Gastrocnemius medialis (tissue), 4 donors: Measurements from ENCODE around the gene TTC16. TPM values are rescaled to one million over a fixed set of nuclear protein-coding genes. Genes with fewer than 3 reads are reported as not detected.

Source experiments
- ATAC-seq, 2 donors: fragments of 150-250 bp; one replicate each; pipeline ENCODE4 v1.9.1; 2016
- DNase-seq, 2 donors: peaks; one replicate each; pipeline ENCODE4 v3.0.0-alpha.2; 2019
- H3K27ac ChIP-seq, 4 donors: fragments of 200-600 bp; sonication (generic); 1 replicate in 1 of 4; 2 replicates in 3 of 4; pipeline ENCODE4 v1.5.1; 2016 to 2018; ENCODE audit warnings: mild to moderate bottlenecking in 2 of 4, moderate library complexity in 1 of 4
- H3K27me3 ChIP-seq, 3 donors: fragments of 200-600 bp; sonication (generic) in 2 of 3; 1 replicate in 1 of 3; 2 replicates in 2 of 3; pipeline versions ENCODE4 v1.5.1 to v1.6.0; 2016 to 2019; ENCODE audit warnings: mild to moderate bottlenecking in 1 of 3, moderate library complexity in 1 of 3
- H3K36me3 ChIP-seq, 2 donors: fragments of 200-600 bp; sonication (generic) in 1 of 2; one replicate each; pipeline ENCODE4 v1.5.1; 2017 to 2018
- H3K4me1 ChIP-seq, 2 donors: fragments of 200-600 bp; sonication (generic) in 1 of 2; one replicate each; pipeline ENCODE4 v1.5.1; 2016 to 2017; ENCODE audit warnings: mild to moderate bottlenecking in 2 of 2
- H3K4me3 ChIP-seq, 4 donors: fragments of 200-600 bp; sonication (generic) in 3 of 4; 1 replicate in 1 of 4; 2 replicates in 3 of 4; pipeline ENCODE4 v1.5.1; 2016 to 2019; ENCODE audit warnings: mild to moderate bottlenecking in 2 of 4
- H3K9me3 ChIP-seq, 3 donors: fragments of 200-600 bp; sonication (generic) in 2 of 3; 1 replicate in 1 of 3; 2 replicates in 2 of 3; pipeline ENCODE4 v1.5.1; 2016 to 2019
- CTCF ChIP-seq, 5 experiments: fragments of 450-650 bp in 3 of 5; fragments of 200-600 bp in 2 of 5; sonication (generic) in 2 of 5; IDR thresholded peaks in 4 of 5; conservative IDR thresholded peaks in 1 of 5; 1 replicate in 4 of 5; 2 replicates in 1 of 5; pipeline ENCODE4 v1.5.1; 2016 to 2019; ENCODE audit warnings: antibody characterized with exemption in 5 of 5, mild to moderate bottlenecking in 3 of 5, moderate library complexity in 3 of 5
- POLR2A ChIP-seq, 2 donors: fragments of 450-650 bp; IDR thresholded peaks; one replicate each; pipeline ENCODE4 v1.6.1; 2017; ENCODE audit warnings: antibody characterized with exemption in 2 of 2, mild to moderate bottlenecking in 2 of 2, moderate library complexity in 2 of 2
- in situ Hi-C, 4 donors: fragments of 200-750 bp; cut with MboI; loops; one replicate each; pipeline versions ENCODE4 v1.15.0 to v1.8.0; 2017; ENCODE audit warnings: low sequenced_read_pairs in 4 of 4
- intact Hi-C: fragments of 100-400 bp; cut with DNase I; formaldehyde crosslinking; loops from one replicate; pipeline ENCODE4 v1.15.1; 2023; ENCODE audit warnings: low total_unique reads
- total RNA-seq, 4 donors: library from RNA; depleted of rRNA; stranded (reverse); fragments of >200 nt; gene quantifications; one replicate each; pipeline versions ENCODE4 v1.1.0 to v1.2.3, GENCODE V29; 2016

The TTC16 gene
- total RNA-seq, 4 donors from 2014 or later: not detected

GRCh38 chr9:127773981-127774380 is 58.1 kb downstream of the TTC16 start:
- H3K9me3 ChIP-seq: no peaks in the 10 kb centered on the region
- no peaks in the 10 kb centered on the region for H3K27me3 ChIP-seq
- in situ Hi-C loops: no loop called here
- no peak overlapping the region for H3K27ac ChIP-seq
- no peak for DNase-seq
- H3K4me3 ChIP-seq: no peak overlapping the region
- H3K4me1 ChIP-seq: peaks cover 6 to 12% of the 10 kb centered on the region in 2 donors
- TF ChIP-seq CTCF (IDR thresholded peaks at IDR 0.05 in 4 of 5, conservative IDR thresholded peaks at IDR 0.05 in 1 of 5): no peak
- no peak for TF ChIP-seq POLR2A (IDR thresholded peaks at IDR 0.05)
- intact Hi-C loops: no loop called here
- no peak for ATAC-seq
- H3K36me3 ChIP-seq: no peaks in the 10 kb centered on the region

GRCh38 chr9:127776195-127776923 is 60.5 kb downstream of the TTC16 start:
- peaks cover 0 to 4% of the 10 kb centered on the region in 2 donors for H3K4me1 ChIP-seq
- in situ Hi-C loops: no loop called here
- no peaks in the 10 kb centered on the region for H3K9me3 ChIP-seq
- H3K36me3 ChIP-seq: no peaks in the 10 kb centered on the region
- DNase-seq (no peak), ATAC-seq (no peak)
- H3K4me3 ChIP-seq: peak overlapping the region in 1 of 4 donors; percentile 28
- no peaks in the 10 kb centered on the region for H3K27me3 ChIP-seq
- TF ChIP-seq POLR2A (IDR thresholded peaks at IDR 0.05) (no peak), CTCF (IDR thresholded peaks at IDR 0.05 in 4 of 5, conservative IDR thresholded peaks at IDR 0.05 in 1 of 5) (no peak)
- intact Hi-C loops: no loop called here
- peak overlapping the region in 3 of 4 donors; percentile 6 to 60 (median 41) for H3K27ac ChIP-seq

GRCh38 chr9:127776924-127777289 is 61.0 kb downstream of the TTC16 start:
- H3K4me1 ChIP-seq: peaks cover 0 to 4% of the 10 kb centered on the region in 2 donors
- TF ChIP-seq POLR2A (IDR thresholded peaks at IDR 0.05) (no peak), CTCF (IDR thresholded peaks at IDR 0.05 in 4 of 5, conservative IDR thresholded peaks at IDR 0.05 in 1 of 5) (no peak)
- in situ Hi-C loops: no loop called here
- H3K4me3 ChIP-seq: peak overlapping the region in 1 of 4 donors; percentile 28
- no peaks in the 10 kb centered on the region for H3K27me3 ChIP-seq
- no peaks in the 10 kb centered on the region for H3K9me3 ChIP-seq
- H3K36me3 ChIP-seq: no peaks in the 10 kb centered on the region
- peak overlapping the region in 3 of 4 donors; percentile 6 to 60 (median 27) for H3K27ac ChIP-seq
- DNase-seq: no peak
- ATAC-seq: no peak
- intact Hi-C loops: no loop called here

- TF ChIP-seq CTCF (IDR thresholded peaks at IDR 0.05 in 4 of 5, conservative IDR thresholded peaks at IDR 0.05 in 1 of 5): no peak
- no peak for TF ChIP-seq POLR2A (IDR thresholded peaks at IDR 0.05)
- Histone ChIP-seq H3K36me3 (no peaks in the 10 kb centered on the region), H3K9me3 (no peaks in the 10 kb centered on the region), H3K4me1 (peaks cover 0 to 4% of the 10 kb centered on the region in 2 donors), H3K27me3 (no peaks in the 10 kb centered on the region), H3K27ac (peak overlapping the region in 3 of 4 donors; percentile 40 to 69 (median 60)), H3K4me3 (peak overlapping the region in 2 of 4 donors; percentile 11 to 28)
- intact Hi-C loops (no loop called here), in situ Hi-C loops (no loop called here)
- ATAC-seq (no peak), DNase-seq (no peak)
These were observed 61.6 kb downstream of the TTC16 start for GRCh38 chr9:127777368-127777980.
